Osteoblast (primary cell): Measurements from ENCODE around the gene MIPEP. TPM values are rescaled to one million over a fixed set of nuclear protein-coding genes. Genes with fewer than 3 reads are reported as not detected.

ENCODE experiments used
- DNase-seq: peaks from one replicate; pipeline ENCODE4 v3.0.0; 2011; ENCODE audit warnings: low spot score, mixed read lengths; ENCODE audit not compliant: insufficient read length; ENCODE audit errors: missing footprints
- H2AFZ ChIP-seq: 2 replicates; pipeline ENCODE4 v1.6.0; 2011; ENCODE audit warnings: mild to moderate bottlenecking, low read length
- H3K27ac ChIP-seq: 2 replicates; pipeline ENCODE4 v1.5.1; 2011; ENCODE audit warnings: mild to moderate bottlenecking, low read depth, low read length, moderate library complexity
- H3K27me3 ChIP-seq: 2 replicates; pipeline ENCODE4 v1.6.0; 2012; ENCODE audit warnings: mild to moderate bottlenecking, control low read depth, inconsistent platforms, low read length, moderate library complexity; ENCODE audit not compliant: insufficient read depth
- H3K36me3 ChIP-seq: 2 replicates; pipeline ENCODE4 v1.5.1; 2011; ENCODE audit warnings: mild to moderate bottlenecking, low read length, control low read depth, moderate library complexity; ENCODE audit not compliant: insufficient read depth
- H3K4me1 ChIP-seq: 2 replicates; pipeline ENCODE4 v1.5.1; 2011; ENCODE audit warnings: mild to moderate bottlenecking, low read length, control low read depth, moderate library complexity; ENCODE audit not compliant: insufficient read depth
- H3K4me2 ChIP-seq: 2 replicates; pipeline ENCODE4 v1.6.0; 2011; ENCODE audit warnings: mild to moderate bottlenecking, low read length; ENCODE audit not compliant: insufficient read depth
- H3K4me3 ChIP-seq: fragments of 200-600 bp; sonication (generic); 3 replicates; pipeline ENCODE4 v1.5.1; 2012; ENCODE audit warnings: mild to moderate bottlenecking, low read length, inconsistent platforms; ENCODE audit not compliant: insufficient read depth
- H3K79me2 ChIP-seq: 2 replicates; pipeline ENCODE4 v1.6.0; 2012; ENCODE audit warnings: mild to moderate bottlenecking, low read length, control low read depth, inconsistent platforms; ENCODE audit not compliant: insufficient read depth
- H3K9me3 ChIP-seq: 2 replicates; pipeline ENCODE4 v1.5.1; 2011; ENCODE audit warnings: low read depth, low read length, control low read depth
- H4K20me1 ChIP-seq: 2 replicates; pipeline ENCODE4 v1.6.0; 2012; ENCODE audit warnings: mild to moderate bottlenecking, low read length, control low read depth; ENCODE audit not compliant: insufficient read depth
- total RNA-seq: library from RNA; depleted of rRNA; stranded (reverse); fragments of >200 nt; gene quantifications from 2 replicates; pipeline ENCODE4 v1.2.3, GENCODE V29; 2012
- TF ChIP-seq, protein P1 (sequence below): IDR thresholded peaks from 2 replicates; pipeline ENCODE4 v1.5.1; 2011; ENCODE audit warnings: mild to moderate bottlenecking, low read depth, low read length, moderate library complexity; ENCODE audit errors: extremely low read depth

Gene MIPEP
- total RNA-seq, 1 donor, result 29.3 TPM

DNA sequence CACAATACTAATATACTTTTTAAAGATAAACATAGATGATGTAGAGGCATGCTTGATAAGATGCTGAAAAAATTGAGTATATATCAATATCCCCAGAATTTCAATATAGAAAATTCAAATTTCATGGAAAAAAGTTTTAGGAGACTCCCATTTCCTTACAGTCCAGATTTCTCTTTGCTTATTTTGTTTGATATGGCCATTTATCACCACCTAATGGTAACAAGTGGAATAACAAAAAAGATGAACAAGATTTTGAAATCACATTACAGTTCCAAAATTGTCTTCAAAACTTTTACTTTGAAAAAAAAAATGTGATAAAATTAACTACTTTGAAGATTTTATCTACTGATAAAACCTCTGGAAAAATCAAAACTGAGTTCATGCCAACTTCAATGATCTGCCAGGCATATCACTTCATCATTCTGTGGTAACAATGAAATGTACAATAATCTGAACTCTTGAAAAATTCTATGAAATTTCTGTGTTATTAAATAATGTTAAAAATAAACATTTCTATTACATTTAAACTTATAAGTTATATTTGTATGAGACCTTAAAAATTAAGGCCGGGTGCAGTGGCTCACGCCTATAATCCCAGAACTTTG, 17.5 kb downstream of the MIPEP start:
- peaks cover 16% of the 10 kb centered on the region for H3K4me1 ChIP-seq
- H3K27me3 ChIP-seq, result no peaks in the 10 kb centered on the region
- H4K20me1 ChIP-seq, result no peaks in the 10 kb centered on the region
- H3K36me3 ChIP-seq, result no peaks in the 10 kb centered on the region
- no peaks in the 10 kb centered on the region for H3K79me2 ChIP-seq
- DNase-seq, result peak; percentile 42
- no peak overlapping the region for H3K4me3 ChIP-seq
- TF ChIP-seq, protein P1, sequence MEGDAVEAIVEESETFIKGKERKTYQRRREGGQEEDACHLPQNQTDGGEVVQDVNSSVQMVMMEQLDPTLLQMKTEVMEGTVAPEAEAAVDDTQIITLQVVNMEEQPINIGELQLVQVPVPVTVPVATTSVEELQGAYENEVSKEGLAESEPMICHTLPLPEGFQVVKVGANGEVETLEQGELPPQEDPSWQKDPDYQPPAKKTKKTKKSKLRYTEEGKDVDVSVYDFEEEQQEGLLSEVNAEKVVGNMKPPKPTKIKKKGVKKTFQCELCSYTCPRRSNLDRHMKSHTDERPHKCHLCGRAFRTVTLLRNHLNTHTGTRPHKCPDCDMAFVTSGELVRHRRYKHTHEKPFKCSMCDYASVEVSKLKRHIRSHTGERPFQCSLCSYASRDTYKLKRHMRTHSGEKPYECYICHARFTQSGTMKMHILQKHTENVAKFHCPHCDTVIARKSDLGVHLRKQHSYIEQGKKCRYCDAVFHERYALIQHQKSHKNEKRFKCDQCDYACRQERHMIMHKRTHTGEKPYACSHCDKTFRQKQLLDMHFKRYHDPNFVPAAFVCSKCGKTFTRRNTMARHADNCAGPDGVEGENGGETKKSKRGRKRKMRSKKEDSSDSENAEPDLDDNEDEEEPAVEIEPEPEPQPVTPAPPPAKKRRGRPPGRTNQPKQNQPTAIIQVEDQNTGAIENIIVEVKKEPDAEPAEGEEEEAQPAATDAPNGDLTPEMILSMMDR, result peak; percentile 52
- no peaks in the 10 kb centered on the region for H3K9me3 ChIP-seq
- H2AFZ ChIP-seq, result no peak overlapping the region
- H3K27ac ChIP-seq, result no peak overlapping the region
- no peak overlapping the region for H3K4me2 ChIP-seq

GRCh38 chr13:23870356-23871140, 18.7 kb downstream of the MIPEP start:
- no peaks in the 10 kb centered on the region for H3K36me3 ChIP-seq
- H3K9me3 ChIP-seq, result no peaks in the 10 kb centered on the region
- TF ChIP-seq, protein P1, result no peak
- no peaks in the 10 kb centered on the region for H4K20me1 ChIP-seq
- H3K4me1 ChIP-seq, result peaks cover 22% of the 10 kb centered on the region
- no peaks in the 10 kb centered on the region for H3K27me3 ChIP-seq
- no peak overlapping the region for H2AFZ ChIP-seq
- no peak overlapping the region for H3K4me2 ChIP-seq
- H3K4me3 ChIP-seq, result no peak overlapping the region
- DNase-seq, result no peak
- no peaks in the 10 kb centered on the region for H3K79me2 ChIP-seq
- H3K27ac ChIP-seq, result no peak overlapping the region

DNA sequence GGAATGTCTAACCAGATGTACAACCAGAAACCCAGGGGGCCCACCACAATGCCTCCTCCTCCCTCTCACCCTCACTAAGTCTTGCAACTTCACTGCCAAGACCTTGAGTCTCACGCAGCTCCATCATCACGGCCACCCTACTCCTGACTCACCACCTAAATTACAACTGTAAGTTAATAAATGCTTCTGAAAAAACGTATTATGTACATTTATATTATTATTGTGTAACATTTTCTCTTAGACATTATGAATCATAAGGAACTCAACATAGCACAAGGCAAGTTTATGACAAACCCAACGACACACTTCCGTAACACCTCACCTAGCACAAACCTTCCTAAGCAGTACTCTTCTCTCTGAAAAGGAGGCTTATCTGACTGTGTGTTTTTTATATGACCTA, 20.7 kb downstream of the MIPEP start:
- H3K36me3 ChIP-seq, result no peaks in the 10 kb centered on the region
- peak overlapping the region; percentile 74 for H3K27ac ChIP-seq

DNA sequence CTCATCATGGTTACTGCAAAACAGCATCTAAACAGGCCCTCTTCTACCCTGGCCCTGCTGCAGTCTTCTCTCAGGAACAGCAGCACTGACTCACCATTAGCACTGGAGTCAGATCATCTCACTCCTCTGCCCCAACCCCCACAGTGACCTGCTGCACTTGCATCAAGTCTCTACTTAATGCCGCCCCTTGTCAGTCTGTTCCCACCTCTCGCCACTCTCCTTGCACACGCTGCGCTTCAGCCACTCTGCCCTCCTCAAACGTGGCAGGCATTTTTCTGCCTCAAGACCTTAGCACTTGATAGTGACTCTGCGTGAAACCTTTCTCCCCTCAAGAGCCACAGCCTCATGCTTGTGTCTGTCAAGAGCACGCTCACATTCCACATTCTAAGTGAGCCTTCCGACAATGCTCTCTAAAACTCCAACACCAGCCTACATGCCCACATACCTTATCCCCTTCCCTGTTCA, 22.1 kb downstream of the MIPEP start:
- H3K27ac ChIP-seq, result peak overlapping the region; percentile 43
- DNase-seq, result peak; percentile 56

More for the DNA sequence above, 20.7 kb downstream of the MIPEP start:
- H3K9me3 ChIP-seq, result no peaks in the 10 kb centered on the region
- no peaks in the 10 kb centered on the region for H4K20me1 ChIP-seq
- H3K79me2 ChIP-seq, result no peaks in the 10 kb centered on the region
- no peak overlapping the region for H3K4me3 ChIP-seq
- H3K4me1 ChIP-seq, result peaks cover 22% of the 10 kb centered on the region
- TF ChIP-seq, protein P1, result no peak
- no peak overlapping the region for H2AFZ ChIP-seq
- peak; percentile 82 for DNase-seq
- H3K4me2 ChIP-seq, result peak overlapping the region; percentile 25
- H3K27me3 ChIP-seq, result no peaks in the 10 kb centered on the region

More for the DNA sequence above, 22.1 kb downstream of the MIPEP start:
- H3K4me3 ChIP-seq, result no peak overlapping the region
- H3K36me3 ChIP-seq, result no peaks in the 10 kb centered on the region
- H3K79me2 ChIP-seq, result no peaks in the 10 kb centered on the region
- no peaks in the 10 kb centered on the region for H3K27me3 ChIP-seq
- no peaks in the 10 kb centered on the region for H3K9me3 ChIP-seq
- TF ChIP-seq, protein P1, result no peak
- no peak overlapping the region for H3K4me2 ChIP-seq
- peak overlapping the region; percentile 31 for H2AFZ ChIP-seq
- no peaks in the 10 kb centered on the region for H4K20me1 ChIP-seq
- peaks cover 22% of the 10 kb centered on the region for H3K4me1 ChIP-seq
